ENCODE results near the gene TRMU. TPM values are rescaled to one million over a fixed set of nuclear protein-coding genes. Genes with fewer than 3 reads are reported as not detected.

Gene TRMU
- total and polyA plus RNA-seq, 2 of the 4 experiments (the other 2 are of a cell fraction): 19.0 to 36.4 TPM

DNA sequence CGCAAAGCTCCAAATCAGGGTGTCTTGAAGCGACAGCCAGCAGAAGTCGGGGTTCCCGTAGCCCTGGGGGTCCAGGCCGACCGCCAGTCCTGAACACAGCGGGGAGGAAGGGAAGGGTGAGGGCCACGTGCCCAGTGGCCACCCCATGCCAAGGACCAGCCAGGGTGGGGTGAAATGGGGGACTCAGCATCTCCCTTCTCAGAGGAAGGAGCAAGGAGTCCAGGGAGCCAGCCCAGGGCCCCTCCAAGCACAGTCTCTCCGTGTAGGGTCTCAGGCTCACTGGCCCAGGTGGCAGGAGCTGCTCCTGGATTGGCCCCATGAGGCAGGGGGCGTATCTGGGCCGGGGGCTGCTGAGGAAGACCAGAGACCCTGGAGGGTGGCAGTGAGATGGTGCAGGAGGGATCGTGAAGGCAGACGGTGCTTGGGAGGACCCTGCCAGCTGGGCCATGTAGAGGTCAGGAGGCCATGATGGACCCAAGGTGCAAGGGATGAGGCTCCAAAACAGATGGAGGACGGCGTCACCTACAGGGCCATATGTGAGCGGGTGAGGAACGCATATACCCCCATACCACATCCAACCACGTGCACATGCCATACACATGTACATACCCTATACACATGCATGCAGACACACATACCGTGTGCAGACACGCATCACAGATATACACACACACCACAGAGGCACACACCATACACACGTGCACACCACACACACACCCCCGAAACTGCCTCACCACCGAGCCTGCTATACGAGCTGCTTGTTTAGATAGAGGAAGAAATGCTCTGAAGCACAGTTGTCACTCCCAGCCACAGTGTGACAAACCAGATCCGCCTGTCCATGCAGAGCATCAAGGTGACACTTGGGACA lies 34.4 kb downstream of the TRMU start:
- H3K9ac ChIP-seq (ENCODE audit: low read depth, low read length): no peak overlapping the region
- H2AFZ ChIP-seq (replicated peaks; ENCODE audit: low read length, poor library complexity): peak overlapping the region; percentile 43
- no peak overlapping the region for H3K23ac ChIP-seq (ENCODE audit: low read depth, low read length)
- no peak overlapping the region for H3K4me3 ChIP-seq (ENCODE audit: insufficient read depth, low read depth, low read length)
- H4K5ac ChIP-seq (ENCODE audit: low read depth, low read length): no peak overlapping the region
- no peak overlapping the region for H2AK9ac ChIP-seq (replicated peaks; ENCODE audit: low read depth, low read length, poor library complexity)
- no peaks in the 10 kb centered on the region for H3K79me1 ChIP-seq (ENCODE audit: low read depth in 1 of 2, low read length in 2 of 2)
- H3K9me1 ChIP-seq (ENCODE audit: insufficient read depth, low read length): no peaks in the 10 kb centered on the region; the same call in 1 of the 2 replicates
- POLR2A ChIA-PET (ENCODE audit: unreplicated experiment): no interaction called here
- no peak overlapping the region for H3K56ac ChIP-seq (ENCODE audit: extremely low read depth, insufficient read depth, low read length)
- no peak overlapping the region for H2BK5ac ChIP-seq (ENCODE audit: low read depth, low read length, poor library complexity, severe bottlenecking)
- DNase-seq (no peak), ATAC-seq (ENCODE audit: low read depth) (no peak)
- no peak overlapping the region for H2BK15ac ChIP-seq (ENCODE audit: low read depth, low read length)
- H3K4me2 ChIP-seq (ENCODE audit: low read depth, low read length): no peak overlapping the region
- no peak overlapping the region for H3K4ac ChIP-seq (ENCODE audit: low read depth, low read length)
- in situ Hi-C loops (cut with MboI; ENCODE audit: low sequenced_read_pairs): loop anchor here (5.0 kb wide), 1 partner anchor 172 kb away; no protein-coding TSS in a partner anchor
- no peaks in the 10 kb centered on the region for H3K36me3 ChIP-seq (ENCODE audit: control insufficient read depth, insufficient read depth, low read length)
- intact Hi-C loops (cut with micrococcal nuclease): no loop called here
- no peak overlapping the region for H3K14ac ChIP-seq (replicated peaks; ENCODE audit: low read depth, low read length)
- no peaks in the 10 kb centered on the region for H4K20me1 ChIP-seq (ENCODE audit: insufficient read depth, low read length)
- dilution Hi-C loops (cut with HindIII; ENCODE audit: low sequenced_read_pairs, unreplicated experiment): no loop called here
- CTCF ChIA-PET: interaction anchor here (1.0 kb wide), 1 partner anchor 173 kb away, joined by 6 read pairs; no protein-coding TSS in a partner anchor
- no TSS peak for BruUV-seq (replicated peaks)
- no peak overlapping the region for H2AK5ac ChIP-seq (ENCODE audit: low read depth, low read length)
- no peak overlapping the region for H3K27ac ChIP-seq (ENCODE audit: insufficient read depth, low read length)
- H3K4me1 ChIP-seq (ENCODE audit: control insufficient read depth, insufficient read depth, low read length): no peaks in the 10 kb centered on the region
- no peak overlapping the region for H4K8ac ChIP-seq (ENCODE audit: low read depth in 2 of 2, low read length in 2 of 2)
- 78% methylated on average over 9 of the region's 25 CpGs; no CpG with 5 or more reads in 1 of the 2 experiments for WGBS, 2 experiments (ENCODE audit: extremely low coverage in 2 of 2, insufficient read length in 1 of 2)
- peaks cover 14% of the 10 kb centered on the region; the same call in 1 of the 2 replicates for H3K27me3 ChIP-seq (ENCODE audit: control insufficient read depth, insufficient read depth, low read length)
- no peak overlapping the region for H2BK120ac ChIP-seq (ENCODE audit: low read depth, low read length)
- H3K18ac ChIP-seq (ENCODE audit: low read depth, low read length): no peak overlapping the region
- H4K91ac ChIP-seq (ENCODE audit: insufficient read depth, low read depth, low read length): no peak overlapping the region
- H2BK20ac ChIP-seq (ENCODE audit: low read depth, low read length): no peak overlapping the region
- no peaks in the 10 kb centered on the region; the same call in 1 of the 2 replicates for H3K9me3 ChIP-seq (ENCODE audit: control insufficient read depth, insufficient read depth, low read length)
- no peak for TF ChIP-seq NFE2L2 (IDR thresholded peaks at IDR 0.05; ENCODE audit: low read depth, low read length)
- no peak for TF ChIP-seq MAZ (IDR thresholded peaks at IDR 0.05; ENCODE audit: borderline replicate concordance, low read depth, low read length)
- TF ChIP-seq MAFK (IDR thresholded peaks at IDR 0.05; ENCODE audit: low read depth, low read length): no peak
- TF ChIP-seq, protein P1, sequence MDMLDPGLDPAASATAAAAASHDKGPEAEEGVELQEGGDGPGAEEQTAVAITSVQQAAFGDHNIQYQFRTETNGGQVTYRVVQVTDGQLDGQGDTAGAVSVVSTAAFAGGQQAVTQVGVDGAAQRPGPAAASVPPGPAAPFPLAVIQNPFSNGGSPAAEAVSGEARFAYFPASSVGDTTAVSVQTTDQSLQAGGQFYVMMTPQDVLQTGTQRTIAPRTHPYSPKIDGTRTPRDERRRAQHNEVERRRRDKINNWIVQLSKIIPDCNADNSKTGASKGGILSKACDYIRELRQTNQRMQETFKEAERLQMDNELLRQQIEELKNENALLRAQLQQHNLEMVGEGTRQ (IDR thresholded peaks at IDR 0.05; ENCODE audit: low read depth, low read length): no peak
- no peak for TF ChIP-seq FOS (IDR thresholded peaks at IDR 0.05; ENCODE audit: low read depth, low read length)
- TF ChIP-seq RFX5 (IDR thresholded peaks at IDR 0.05; ENCODE audit: low read depth, low read length): no peak
- TF ChIP-seq, protein P2, sequence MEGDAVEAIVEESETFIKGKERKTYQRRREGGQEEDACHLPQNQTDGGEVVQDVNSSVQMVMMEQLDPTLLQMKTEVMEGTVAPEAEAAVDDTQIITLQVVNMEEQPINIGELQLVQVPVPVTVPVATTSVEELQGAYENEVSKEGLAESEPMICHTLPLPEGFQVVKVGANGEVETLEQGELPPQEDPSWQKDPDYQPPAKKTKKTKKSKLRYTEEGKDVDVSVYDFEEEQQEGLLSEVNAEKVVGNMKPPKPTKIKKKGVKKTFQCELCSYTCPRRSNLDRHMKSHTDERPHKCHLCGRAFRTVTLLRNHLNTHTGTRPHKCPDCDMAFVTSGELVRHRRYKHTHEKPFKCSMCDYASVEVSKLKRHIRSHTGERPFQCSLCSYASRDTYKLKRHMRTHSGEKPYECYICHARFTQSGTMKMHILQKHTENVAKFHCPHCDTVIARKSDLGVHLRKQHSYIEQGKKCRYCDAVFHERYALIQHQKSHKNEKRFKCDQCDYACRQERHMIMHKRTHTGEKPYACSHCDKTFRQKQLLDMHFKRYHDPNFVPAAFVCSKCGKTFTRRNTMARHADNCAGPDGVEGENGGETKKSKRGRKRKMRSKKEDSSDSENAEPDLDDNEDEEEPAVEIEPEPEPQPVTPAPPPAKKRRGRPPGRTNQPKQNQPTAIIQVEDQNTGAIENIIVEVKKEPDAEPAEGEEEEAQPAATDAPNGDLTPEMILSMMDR (conservative IDR thresholded peaks at IDR 0.05; ENCODE audit: low read depth, low read length): no peak
- TF ChIP-seq RAD21 (IDR thresholded peaks at IDR 0.05; ENCODE audit: low read length): no peak
- TF ChIP-seq SMC3 (IDR thresholded peaks at IDR 0.05; ENCODE audit: low read depth, low read length): no peak
- TF ChIP-seq ELK1 (IDR thresholded peaks at IDR 0.05; ENCODE audit: borderline replicate concordance, low read depth, low read length): no peak
- TF ChIP-seq POLR2A (IDR thresholded peaks at IDR 0.05; ENCODE audit: low read depth, low read length): no peak
- no peak for TF ChIP-seq BHLHE40 (IDR thresholded peaks at IDR 0.05; ENCODE audit: low read depth, low read length)
- TF ChIP-seq MXI1 (IDR thresholded peaks at IDR 0.05; ENCODE audit: borderline replicate concordance, low read depth, low read length): no peak
- TF ChIP-seq RCOR1 (IDR thresholded peaks at IDR 0.05; ENCODE audit: insufficient replicate concordance, low read length): no peak
